GM23338 (cell line): ENCODE measurements around the gene OXCT2. TPM values are rescaled to one million over a fixed set of nuclear protein-coding genes. Genes with fewer than 3 reads are reported as not detected.
"Not testable (repeated sequence)": the region's sequence is repeated elsewhere in the genome, so short reads cannot be mapped to it uniquely, and the experiment has no call there.

ENCODE experiments used
- ATAC-seq: fragments of 200-7000 bp; cut with Tn5 transposase; 3 replicates; pipeline ENCODE4 v1.9.1; 2020
- DNase-seq: peaks from one replicate; pipeline ENCODE4 v3.0.0-alpha.2; 2015; ENCODE audit warnings: low spot score
- H2AFZ ChIP-seq: fragments of 200-600 bp; sonication (generic); 2 replicates; pipeline ENCODE4 v1.8.0; 2016; ENCODE audit warnings: antibody characterized with exemption, mild to moderate bottlenecking, moderate library complexity
- H3F3A ChIP-seq: fragments of 200-600 bp; sonication (generic); replicated peaks from 2 replicates; pipeline ENCODE4 v1.8.0; 2017; ENCODE audit warnings: antibody characterized with exemption, mixed run types, low read depth
- H3K27ac ChIP-seq: fragments of 200-600 bp; sonication (generic); 2 replicates; pipeline ENCODE4 v1.6.1; 2016; ENCODE audit warnings: low read depth
- H3K27me3 ChIP-seq: fragments of 200-600 bp; sonication (generic); 2 replicates; pipeline ENCODE4 v1.8.0; 2016; ENCODE audit warnings: mild to moderate bottlenecking, mixed run types, moderate library complexity; ENCODE audit not compliant: insufficient read depth
- H3K36me3 ChIP-seq: fragments of 200-600 bp; sonication (generic); 2 replicates; pipeline ENCODE4 v1.8.0; 2016; ENCODE audit warnings: mild to moderate bottlenecking; ENCODE audit not compliant: insufficient read depth
- H3K4me1 ChIP-seq: fragments of 200-600 bp; sonication (generic); 2 replicates; pipeline ENCODE4 v1.8.0; 2016; ENCODE audit warnings: mild to moderate bottlenecking, moderate library complexity; ENCODE audit not compliant: insufficient read depth
- H3K4me2 ChIP-seq: fragments of 200-600 bp; sonication (generic); 2 replicates; pipeline ENCODE4 v1.7.1; 2017; ENCODE audit warnings: mixed run types
- H3K4me3 ChIP-seq: fragments of 200-600 bp; sonication (generic); 2 replicates; pipeline ENCODE4 v1.6.1; 2016; ENCODE audit warnings: mixed run types
- H3K79me2 ChIP-seq: fragments of 200-600 bp; sonication (generic); replicated peaks from 2 replicates; pipeline ENCODE4 v1.8.0; 2017; ENCODE audit warnings: mild to moderate bottlenecking; ENCODE audit not compliant: insufficient read depth
- H3K9me2 ChIP-seq: fragments of 200-600 bp; sonication (generic); 2 replicates; pipeline ENCODE4 v1.8.0; 2017; ENCODE audit not compliant: insufficient read depth
- H4K20me1 ChIP-seq: fragments of 200-600 bp; sonication (generic); replicated peaks from 2 replicates; pipeline ENCODE4 v1.8.0; 2017; ENCODE audit warnings: mild to moderate bottlenecking; ENCODE audit not compliant: insufficient read depth
- H3K27ac Mint-ChIP-seq: 2 replicates; pipeline ENCODE4 v1.8.0; 2020; ENCODE audit warnings: inconsistent platforms, mild to moderate bottlenecking, moderate library complexity, mixed read lengths
- H3K27me3 Mint-ChIP-seq: 3 replicates; pipeline ENCODE4 v1.8.0; 2022; ENCODE audit warnings: low read depth, mild to moderate bottlenecking, moderate library complexity, mixed read lengths, inconsistent platforms; ENCODE audit not compliant: insufficient read depth, poor library complexity
- H3K36me3 Mint-ChIP-seq: 3 replicates; pipeline ENCODE4 v1.8.0; 2021; ENCODE audit warnings: low read depth, mild to moderate bottlenecking, inconsistent platforms, moderate library complexity, mixed read lengths
- H3K4me1 Mint-ChIP-seq: 3 replicates; pipeline ENCODE4 v1.8.0; 2020; ENCODE audit warnings: mild to moderate bottlenecking, inconsistent platforms, mixed read lengths
- H3K4me3 Mint-ChIP-seq: 3 replicates; pipeline ENCODE4 v1.8.0; 2021; ENCODE audit warnings: moderate library complexity, mild to moderate bottlenecking, inconsistent platforms, mixed read lengths
- H3K9me3 Mint-ChIP-seq: 3 replicates; pipeline ENCODE4 v1.8.0; 2020; ENCODE audit warnings: moderate library complexity, mild to moderate bottlenecking, inconsistent platforms, mixed read lengths
- CREB1 ChIP-seq: fragments of 250-450 bp; sonication (Bioruptor Pico); IDR thresholded peaks from 2 replicates; pipeline ENCODE4 v1.5.0; 2020; ENCODE audit warnings: low read depth, mild to moderate bottlenecking, moderate library complexity
- CTCF ChIP-seq, 2 experiments: fragments of 200-600 bp in 1 of 2; sonication (generic) in 1 of 2; conservative IDR thresholded peaks; 2 replicates each; pipeline versions ENCODE4 v1.5.1 to v1.6.1; 2016 to 2017; ENCODE audit warnings: antibody characterized with exemption in 2 of 2, low read depth in 2 of 2, mild to moderate bottlenecking in 2 of 2, moderate library complexity in 1 of 2
- EZH2phosphoT487 ChIP-seq: fragments of 200-600 bp; sonication (generic); IDR thresholded peaks from one replicate; pipeline ENCODE4 v1.8.1; 2018; ENCODE audit warnings: antibody characterized with exemption; ENCODE audit not compliant: unreplicated experiment
- JUNB ChIP-seq: IDR thresholded peaks from one replicate; pipeline ENCODE4 v1.6.1; 2016; ENCODE audit warnings: antibody characterized with exemption; ENCODE audit not compliant: unreplicated experiment
- NANOG ChIP-seq: IDR thresholded peaks from 2 replicates; pipeline ENCODE4 v1.6.1; 2016; ENCODE audit warnings: antibody characterized with exemption, borderline replicate concordance
- POLR2AphosphoS5 ChIP-seq: IDR thresholded peaks from 2 replicates; pipeline ENCODE4 v1.6.1; 2016; ENCODE audit warnings: antibody characterized with exemption, low read depth
- REST ChIP-seq: IDR thresholded peaks from one replicate; pipeline ENCODE4 v1.6.1; 2018; ENCODE audit warnings: antibody characterized with exemption; ENCODE audit not compliant: unreplicated experiment
- STAT1 ChIP-seq: IDR thresholded peaks from one replicate; pipeline ENCODE4 v1.6.1; 2016; ENCODE audit warnings: antibody characterized with exemption; ENCODE audit not compliant: unreplicated experiment
- ZNF462 ChIP-seq: fragments of 250-450 bp; sonication (Bioruptor Pico); IDR thresholded peaks from 2 replicates; pipeline ENCODE4 v1.5.0; 2020; ENCODE audit warnings: mild to moderate bottlenecking, moderate library complexity
- long read RNA-seq: library from polyadenylated mRNA; unstranded; transcript quantifications from one replicate; pipeline ENCODE4 v2.0.0, GENCODE V29; 2020; ENCODE audit not compliant: unreplicated experiment
- polyA plus RNA-seq: library from polyadenylated mRNA; unstranded; fragments of >200 nt; fragmentation: Nextera tagmentation; extraction: Ambion mirVana; gene quantifications from 2 replicates; pipeline ENCODE4 v1.2.1, GENCODE V29; 2016
- total RNA-seq: library from RNA; depleted of rRNA; stranded (reverse); fragments of >200 nt; shearing (Covaris generic); gene quantifications from 2 replicates; pipeline ENCODE4 v1.2.3, GENCODE V29; 2014; rRNA removed

Gene OXCT2
- total RNA-seq, result 2.8 and 4.0 TPM in 2 replicates
- 1.1 and 1.4 TPM in 2 replicates for polyA plus RNA-seq
- long read RNA-seq, partial matches to known transcripts, result 0 of 3 reads
- long read RNA-seq, other reads (novel, unspliced or antisense), result 0 of 3 reads

- not testable (repeated sequence) for H3K27ac Mint-ChIP-seq, H3K9me2 ChIP-seq, H3K4me1 Mint-ChIP-seq, H3K4me1 ChIP-seq, H3K79me2 ChIP-seq, H3K9me3 Mint-ChIP-seq, H3K27me3 Mint-ChIP-seq, H3K27ac ChIP-seq, H3K36me3 ChIP-seq, H4K20me1 ChIP-seq, H2AFZ ChIP-seq, H3K36me3 Mint-ChIP-seq, H3F3A ChIP-seq
- H3K4me3 ChIP-seq, result peak within 1 kb of the TSS; percentile 47; the same call in 1 of the 2 replicates
- H3K4me2 ChIP-seq, result peak within 1 kb of the TSS; percentile 75
- ATAC-seq (peak; percentile 76), DNase-seq (peak; percentile 20)
- peak within 1 kb of the TSS; percentile 70 for H3K4me3 Mint-ChIP-seq
- peaks cover 25% of the 10 kb centered on the region for H3K27me3 ChIP-seq
These were observed at the start of gene OXCT2 for GRCh38 chr1:39771022-39771532. Gene OXCT2, minus strand, starts transcription at chr1:39771348. Its CDS starts 93 bp downstream, at chr1:39771255.

GRCh38 chr1:39819091-39819812 is 48.1 kb upstream of the OXCT2 start:
- Histone ChIP-seq H3K9me2 (no peaks in the 10 kb centered on the region), H4K20me1 (no peaks in the 10 kb centered on the region), H3K4me3 (no peak overlapping the region), H3K79me2 (no peaks in the 10 kb centered on the region), H3K4me1 (no peaks in the 10 kb centered on the region), H3K4me2 (no peak overlapping the region), H2AFZ (no peak overlapping the region), H3K36me3 (no peaks in the 10 kb centered on the region), H3F3A (no peaks in the 10 kb centered on the region), H3K27ac (no peak overlapping the region), H3K27me3 (no peaks in the 10 kb centered on the region)
- H3K27ac Mint-ChIP-seq, result no peak overlapping the region
- no peak for ATAC-seq
- no peaks in the 10 kb centered on the region; the same call in 2 of the 3 replicates for H3K9me3 Mint-ChIP-seq
- H3K36me3 Mint-ChIP-seq, result no peaks in the 10 kb centered on the region
- H3K4me1 Mint-ChIP-seq, result peaks cover 6% of the 10 kb centered on the region; the same call in 2 of the 3 replicates
- DNase-seq, result no peak
- peaks cover 16% of the 10 kb centered on the region for H3K27me3 Mint-ChIP-seq
- H3K4me3 Mint-ChIP-seq, result no peak overlapping the region
- TF ChIP-seq ZNF462 (CRISPR knock-in tag) (no peak), REST (no peak), STAT1 (no peak), CTCF (conservative IDR thresholded peaks at IDR 0.05; ENCODE audit: low read depth in 2 of 2) (no peak), NANOG (no peak), JUNB (no peak), EZH2phosphoT487 (no peak), CREB1 (CRISPR knock-in tag) (no peak), POLR2AphosphoS5 (no peak)
